ENCODE measurements around the gene VRK3.

VRK3 gene

DNA sequence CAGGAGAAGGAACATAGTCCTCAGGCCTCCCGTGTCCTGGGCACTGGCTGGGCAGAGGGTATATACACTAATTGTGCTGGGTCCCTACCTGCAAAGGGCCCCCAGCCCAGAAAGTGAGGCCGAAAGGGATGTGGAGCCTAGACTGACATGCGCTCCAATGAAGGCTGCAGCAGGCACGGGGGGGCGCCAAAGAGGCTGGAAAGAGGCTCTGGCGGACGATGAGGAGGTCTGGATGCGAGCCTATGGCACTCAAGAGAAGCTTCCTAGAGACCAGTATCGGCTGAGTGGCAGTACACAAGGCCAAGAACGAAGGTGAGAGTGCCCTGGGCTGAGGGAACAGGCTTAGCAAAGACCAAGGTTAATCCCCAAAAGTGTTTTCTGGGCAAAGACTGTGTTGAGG is 16.6 kb downstream of the VRK3 start:
- TF ChIP-seq, protein P1, sequence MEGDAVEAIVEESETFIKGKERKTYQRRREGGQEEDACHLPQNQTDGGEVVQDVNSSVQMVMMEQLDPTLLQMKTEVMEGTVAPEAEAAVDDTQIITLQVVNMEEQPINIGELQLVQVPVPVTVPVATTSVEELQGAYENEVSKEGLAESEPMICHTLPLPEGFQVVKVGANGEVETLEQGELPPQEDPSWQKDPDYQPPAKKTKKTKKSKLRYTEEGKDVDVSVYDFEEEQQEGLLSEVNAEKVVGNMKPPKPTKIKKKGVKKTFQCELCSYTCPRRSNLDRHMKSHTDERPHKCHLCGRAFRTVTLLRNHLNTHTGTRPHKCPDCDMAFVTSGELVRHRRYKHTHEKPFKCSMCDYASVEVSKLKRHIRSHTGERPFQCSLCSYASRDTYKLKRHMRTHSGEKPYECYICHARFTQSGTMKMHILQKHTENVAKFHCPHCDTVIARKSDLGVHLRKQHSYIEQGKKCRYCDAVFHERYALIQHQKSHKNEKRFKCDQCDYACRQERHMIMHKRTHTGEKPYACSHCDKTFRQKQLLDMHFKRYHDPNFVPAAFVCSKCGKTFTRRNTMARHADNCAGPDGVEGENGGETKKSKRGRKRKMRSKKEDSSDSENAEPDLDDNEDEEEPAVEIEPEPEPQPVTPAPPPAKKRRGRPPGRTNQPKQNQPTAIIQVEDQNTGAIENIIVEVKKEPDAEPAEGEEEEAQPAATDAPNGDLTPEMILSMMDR (IDR thresholded peaks at IDR 0.05): no peak
- H3K4me3 ChIP-seq: no peak overlapping the region
- no peak for DNase-seq (ENCODE audit: low spot score)
- H3K27ac ChIP-seq: no peak overlapping the region

DNA sequence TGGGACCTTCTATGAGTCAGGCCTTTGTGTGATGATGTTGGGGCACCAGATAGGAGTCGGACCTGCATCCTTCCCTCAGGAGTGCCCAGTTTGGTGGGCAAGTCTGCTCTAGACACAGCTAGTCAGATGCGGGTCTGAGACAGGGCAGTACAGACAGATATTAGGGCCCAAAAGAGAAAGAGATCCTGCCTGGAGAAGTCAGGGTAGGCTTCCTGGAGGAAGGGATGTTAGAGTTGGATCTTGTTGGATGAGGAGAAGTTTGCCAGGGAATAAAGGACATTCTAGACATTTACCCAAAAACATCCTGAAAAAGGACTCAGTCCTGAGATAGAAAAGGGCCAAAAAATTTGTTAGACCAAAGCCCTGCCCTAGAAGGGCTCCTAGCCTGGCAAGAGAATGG is 17.2 kb downstream of the VRK3 start:
- TF ChIP-seq, protein P1 (IDR thresholded peaks at IDR 0.05): no peak
- Histone ChIP-seq H3K27ac (no peak overlapping the region), H3K4me3 (no peak overlapping the region)
- no peak for DNase-seq (ENCODE audit: low spot score)

DNA sequence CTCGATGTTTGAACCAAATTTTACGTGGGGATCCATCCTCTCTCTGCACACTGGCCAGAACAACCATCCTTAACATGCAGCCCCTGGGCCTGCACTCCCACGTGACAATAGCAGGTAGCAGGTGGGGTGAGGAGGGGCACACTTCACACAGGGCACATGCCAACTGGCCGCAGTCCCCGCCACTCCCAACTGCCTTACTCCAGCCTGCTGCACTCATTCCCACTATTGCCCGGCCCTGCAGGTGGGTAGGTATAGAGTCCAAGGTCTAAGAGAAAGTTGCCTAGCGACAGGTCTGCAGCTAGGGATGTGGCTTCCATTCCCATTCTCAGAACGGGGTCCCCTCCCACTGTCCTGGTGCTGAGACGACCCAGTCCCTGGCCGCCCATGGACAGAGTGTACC is 18.0 kb downstream of the VRK3 start:
- Histone ChIP-seq H3K27ac (no peak overlapping the region), H3K4me3 (no peak overlapping the region)
- DNase-seq (ENCODE audit: low spot score): no peak
- TF ChIP-seq, protein P1 (IDR thresholded peaks at IDR 0.05): no peak

DNA sequence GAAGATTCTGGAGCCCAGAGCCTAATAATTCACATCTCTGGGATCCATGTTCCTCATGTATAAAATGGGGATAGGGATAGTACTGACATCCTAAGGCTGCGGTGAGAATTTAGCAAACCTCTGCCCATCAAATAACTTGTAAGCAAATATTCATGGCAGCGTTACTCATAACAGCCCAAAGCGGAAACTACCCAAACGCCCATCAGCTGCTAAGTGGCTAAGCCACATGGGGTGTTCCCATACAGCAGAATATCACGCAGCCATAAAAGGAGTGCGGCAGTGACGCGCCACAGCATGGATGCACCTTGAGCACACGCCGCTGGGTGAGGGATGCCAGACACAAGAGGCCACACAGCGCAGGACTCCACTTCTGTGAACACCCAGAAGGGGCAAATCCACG is 19.7 kb downstream of the VRK3 start:
- TF ChIP-seq, protein P1 (IDR thresholded peaks at IDR 0.05): no peak
- H3K4me3 ChIP-seq: no peak overlapping the region
- no peak for DNase-seq (ENCODE audit: low spot score)

DNA sequence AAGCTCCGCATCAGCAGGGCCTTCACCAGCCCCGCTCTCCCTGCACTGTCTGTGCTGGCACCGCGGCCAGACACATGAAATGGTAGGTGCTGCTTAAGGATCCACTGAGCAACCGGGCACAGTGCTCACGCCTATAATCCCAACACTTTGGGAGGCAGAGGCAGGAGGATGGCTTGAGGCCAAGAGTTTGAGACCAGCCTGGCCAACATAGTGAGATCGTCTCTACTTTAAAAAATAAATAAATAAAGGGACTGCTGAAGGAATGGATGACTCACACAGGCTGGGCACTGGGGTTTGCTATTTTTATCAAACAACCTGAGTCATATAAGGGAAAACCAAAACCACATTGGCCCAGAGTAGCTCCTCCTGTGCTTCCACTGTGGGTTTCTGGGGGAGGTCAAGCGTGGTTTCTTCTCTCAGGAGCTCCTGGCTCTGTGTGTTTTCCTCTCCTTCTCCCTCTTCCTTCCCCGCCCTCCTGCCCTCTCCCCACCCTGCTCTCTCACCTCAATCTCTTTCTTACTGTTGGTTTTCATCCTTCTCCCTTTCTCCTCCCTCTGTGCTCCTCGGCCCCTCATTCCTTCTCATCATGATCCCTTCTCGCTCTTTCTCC is 21.3 kb downstream of the VRK3 start:
- DNase-seq (ENCODE audit: low spot score): peak; percentile 82
- H3K27ac ChIP-seq: peak overlapping the region; percentile 83 to 85
- no peak overlapping the region for H3K4me3 ChIP-seq
- TF ChIP-seq, protein P1 (IDR thresholded peaks at IDR 0.05): no peak

More for the DNA sequence above, 19.7 kb downstream of the VRK3 start:
- peak overlapping the region in 1 of 2 donors; percentile 83 for H3K27ac ChIP-seq

DNA sequence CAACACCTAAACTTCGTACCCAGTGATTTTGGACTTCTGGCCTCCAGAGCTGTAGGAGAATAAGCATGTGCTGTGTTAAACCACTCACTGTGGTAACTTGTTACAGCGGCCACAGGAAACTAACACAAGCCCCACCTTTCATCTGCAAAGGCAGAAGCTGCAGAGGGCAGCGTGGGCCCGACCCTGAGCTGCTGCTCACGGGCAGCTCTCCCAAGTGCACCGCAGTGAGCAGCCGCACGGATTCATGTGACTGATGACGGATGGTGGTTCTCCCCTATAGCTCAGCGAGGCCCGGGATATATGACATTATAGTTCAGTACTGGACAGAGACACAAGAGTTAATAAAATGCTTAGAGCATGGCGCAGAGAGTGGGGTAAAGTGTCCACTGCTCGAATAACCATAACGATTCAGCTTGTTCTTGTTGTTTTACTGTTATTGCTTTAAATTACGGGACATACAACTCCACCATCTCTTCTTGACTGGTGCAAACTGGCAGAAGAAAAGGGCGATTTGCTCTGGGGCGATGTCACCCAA is 21.9 kb downstream of the VRK3 start:
- DNase-seq (ENCODE audit: low spot score): no peak
- Histone ChIP-seq H3K4me3 (no peak overlapping the region), H3K27ac (peak overlapping the region; percentile 7 to 83)
- TF ChIP-seq, protein P1 (IDR thresholded peaks at IDR 0.05): no peak

DNA sequence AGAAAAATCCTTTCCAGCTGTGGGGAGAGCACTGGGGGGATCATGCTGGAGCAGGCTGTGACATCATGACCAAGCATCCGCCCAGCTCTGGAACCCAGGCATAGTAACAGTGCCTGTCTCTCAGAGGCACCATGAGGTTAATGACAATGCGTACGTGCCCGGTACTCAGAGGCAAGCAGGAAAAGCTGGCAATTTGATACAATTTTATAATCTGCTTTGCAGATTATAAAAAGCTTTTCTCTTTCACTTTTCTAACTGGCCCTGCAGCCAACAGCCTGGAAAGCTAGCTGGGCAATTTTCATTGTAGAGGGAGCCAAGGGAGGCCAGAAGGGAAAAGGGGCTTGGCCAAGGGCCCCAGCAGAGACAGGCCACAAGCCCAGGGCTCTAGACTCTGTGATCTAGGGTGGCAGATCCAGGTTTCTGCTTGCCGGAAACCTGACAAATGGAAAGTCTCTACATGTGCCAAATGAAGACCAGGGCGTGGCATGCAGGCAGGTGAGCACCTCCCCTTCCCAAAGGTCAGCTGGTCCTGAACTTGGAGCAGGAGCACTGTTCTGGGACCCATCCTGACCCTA is 22.7 kb downstream of the VRK3 start:
- no peak for DNase-seq (ENCODE audit: low spot score)
- Histone ChIP-seq H3K27ac (peak overlapping the region in 1 of 2 donors; percentile 83), H3K4me3 (no peak overlapping the region)
- TF ChIP-seq, protein P1 (IDR thresholded peaks at IDR 0.05): no peak

Measured in coronary artery (tissue), 2 donors.